ENCODE data around the gene FMNL1.

FMNL1 gene

DNA sequence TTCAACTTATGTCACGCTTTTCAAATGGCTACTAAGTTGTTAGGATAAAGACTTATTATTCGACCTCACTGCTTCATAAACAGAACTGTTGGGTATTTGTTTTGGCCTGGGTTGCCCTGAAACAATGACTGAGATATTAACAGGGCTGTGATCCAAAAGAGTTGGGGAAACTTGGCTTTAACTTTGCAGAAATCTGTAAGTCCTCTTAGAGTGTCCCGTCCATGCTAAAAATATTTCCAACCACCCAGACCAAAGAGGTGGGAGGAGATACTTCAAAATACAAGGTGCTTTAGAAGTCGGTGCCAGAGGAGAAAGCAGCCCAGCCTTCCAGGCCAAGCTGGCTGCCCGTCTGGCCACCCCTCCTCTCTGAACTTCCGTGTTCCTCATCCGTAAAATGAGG, 56.3 kb downstream of the FMNL1 start:
- DNase-seq (ENCODE audit: low read depth in 1 of 2, low spot score in 1 of 2) = no peak

DNA sequence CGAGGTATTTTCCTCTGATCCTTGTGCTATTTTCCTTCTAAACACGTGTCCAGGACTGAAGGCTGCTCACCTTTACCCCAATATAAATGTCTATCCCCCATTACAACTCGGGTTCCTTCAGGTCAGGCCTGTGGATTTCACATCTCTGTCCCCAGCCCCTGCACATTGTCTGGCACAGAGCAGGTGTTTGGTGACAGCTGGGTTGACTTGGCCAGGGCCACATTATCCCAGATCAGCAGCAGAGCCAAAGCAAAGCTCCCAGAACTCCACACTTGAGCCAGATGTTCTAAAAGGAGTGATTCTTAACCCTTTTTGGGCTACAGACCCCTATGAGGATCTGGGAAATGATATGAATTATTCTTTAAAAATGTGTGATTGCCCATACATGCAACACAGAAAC, 58.2 kb downstream of the FMNL1 start:
- no peak for DNase-seq (ENCODE audit: low read depth in 1 of 2, low spot score in 1 of 2)

DNA sequence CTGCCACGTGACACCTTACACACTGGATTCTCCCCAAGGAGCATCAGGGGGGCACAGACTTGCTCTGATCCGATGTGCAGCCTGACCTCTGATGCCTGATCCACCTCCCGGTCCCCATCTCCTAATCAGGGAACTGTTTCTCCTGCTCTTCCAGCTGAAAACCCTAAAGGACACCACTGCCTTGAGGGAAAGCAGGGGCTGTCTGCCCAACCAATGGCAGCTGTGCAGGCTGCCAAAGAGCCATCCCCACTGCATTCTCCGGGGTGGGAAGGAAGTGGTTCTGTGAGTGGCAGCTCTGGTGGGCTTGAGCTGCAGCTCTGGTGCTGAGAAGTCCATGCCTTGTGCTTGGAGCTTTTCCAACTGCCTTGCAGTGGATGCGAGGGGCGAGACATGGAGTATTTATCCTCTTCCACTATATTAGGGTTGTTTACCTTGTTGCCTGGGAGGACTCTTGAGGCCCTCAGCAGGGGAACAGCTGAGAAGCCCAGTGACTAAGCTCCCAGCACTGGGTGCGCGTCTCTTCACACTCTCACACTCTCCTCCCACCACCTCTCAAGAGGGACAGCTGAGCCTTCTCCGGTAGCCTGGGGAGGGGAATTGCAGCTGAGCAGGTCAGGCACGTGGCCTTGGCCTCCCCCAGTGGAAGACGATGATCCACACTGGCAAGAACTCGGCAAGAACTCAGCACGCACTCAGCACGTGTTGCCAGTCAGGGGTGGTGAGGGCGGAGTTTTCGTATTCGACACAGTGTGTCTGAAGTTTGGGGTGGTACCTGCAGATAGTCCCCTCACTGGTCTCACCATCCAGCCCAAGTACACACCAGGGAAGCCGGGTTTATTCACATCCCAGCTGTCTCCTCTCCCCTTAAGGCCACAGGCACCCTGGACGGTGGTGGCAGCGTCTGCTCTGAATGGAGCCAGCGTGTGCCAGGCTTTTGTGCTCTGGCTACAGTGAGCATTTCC, 61.3 kb downstream of the FMNL1 start:
- no peak for DNase-seq (ENCODE audit: low read depth in 1 of 2, low spot score in 1 of 2)

DNA sequence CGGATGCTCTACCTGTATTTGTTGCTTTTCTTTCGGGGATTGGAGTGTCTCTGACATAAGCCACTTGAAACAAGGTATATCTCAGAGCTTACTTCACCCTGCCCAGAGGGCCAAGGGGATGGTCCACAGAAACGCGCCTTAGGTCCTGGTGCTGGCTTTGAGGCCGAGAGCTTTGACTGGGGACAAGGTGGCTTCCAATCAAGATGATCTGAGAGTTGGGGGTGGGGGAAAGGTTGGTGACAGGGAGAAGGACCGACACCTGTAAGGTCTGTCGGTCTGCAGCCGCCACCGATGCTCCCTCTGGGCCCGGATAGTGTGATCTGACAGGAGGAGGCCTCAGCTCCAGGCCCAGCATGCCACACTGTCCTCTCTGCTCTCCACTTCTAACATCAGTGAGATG, 62.0 kb downstream of the FMNL1 start:
- DNase-seq (ENCODE audit: low read depth in 1 of 2, low spot score in 1 of 2) = no peak

DNA sequence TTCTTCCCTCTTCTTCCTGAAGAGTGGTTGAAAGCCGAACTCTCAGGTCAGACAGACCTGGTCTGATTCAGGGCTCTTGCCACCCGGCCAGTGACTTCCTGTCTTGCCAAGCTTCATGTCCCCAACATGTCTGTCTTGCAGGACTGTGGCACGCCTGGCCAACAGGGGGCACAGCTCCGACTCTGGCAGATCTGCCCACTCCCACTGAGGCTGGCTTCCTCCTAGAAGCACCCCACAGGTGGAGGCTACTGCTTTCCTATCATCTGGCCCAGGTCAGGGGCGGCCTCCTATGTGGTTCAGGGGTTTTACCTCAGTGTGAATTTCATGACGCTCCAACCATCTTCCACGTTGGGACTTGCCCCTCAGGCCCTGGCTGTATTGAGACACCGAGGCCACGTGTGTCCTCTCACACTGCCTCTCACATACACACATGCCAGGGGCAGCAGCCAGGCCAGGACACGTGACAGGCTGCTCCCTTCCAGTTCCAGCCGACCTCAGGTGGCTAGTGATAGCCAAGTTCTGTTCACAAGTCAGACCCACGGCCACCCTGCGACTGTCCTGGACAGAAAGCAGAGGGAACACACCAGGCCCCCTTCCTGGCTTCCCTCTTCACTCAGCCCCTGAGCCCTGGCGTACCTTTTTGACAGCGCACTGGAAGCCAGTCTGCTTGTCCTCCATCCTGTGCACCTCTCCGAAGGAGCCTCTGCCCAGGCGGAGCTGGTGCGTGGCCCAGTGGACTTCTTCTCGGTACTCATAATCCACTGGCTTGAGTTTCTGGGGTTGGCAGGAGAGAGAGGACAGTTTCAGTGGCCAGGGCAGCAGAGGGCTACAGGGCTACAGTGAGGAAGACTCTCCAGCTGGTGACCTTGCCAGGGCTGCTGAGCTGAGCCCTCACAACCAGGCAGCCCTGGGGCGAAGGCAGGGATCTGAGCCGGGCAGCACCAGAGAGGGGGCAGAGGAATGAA, 62.8 kb downstream of the FMNL1 start:
- peak in 1 of 2 donors; percentile 20 for DNase-seq (ENCODE audit: low read depth in 1 of 2, low spot score in 1 of 2)

DNA sequence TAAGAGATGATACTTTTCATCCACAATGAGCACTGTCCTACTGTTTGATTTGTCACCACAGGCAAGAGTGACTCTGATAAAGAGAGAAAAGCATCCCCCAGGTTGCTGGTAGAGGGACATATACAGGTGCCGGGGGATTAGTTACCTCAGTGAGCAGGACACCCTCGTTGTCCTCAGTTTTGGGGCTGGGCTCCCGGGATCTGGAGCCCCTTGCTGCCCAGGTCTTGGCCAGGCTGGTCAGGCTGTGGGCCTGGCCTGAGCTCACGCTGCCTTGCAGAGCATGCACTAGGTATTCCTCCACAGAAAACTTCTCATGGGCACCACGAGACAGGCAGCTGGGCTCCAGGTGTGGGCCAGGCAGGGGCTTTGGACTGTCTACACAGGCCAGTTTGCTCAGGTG, 64.6 kb downstream of the FMNL1 start:
- no peak for DNase-seq (ENCODE audit: low read depth in 1 of 2, low spot score in 1 of 2)

DNA sequence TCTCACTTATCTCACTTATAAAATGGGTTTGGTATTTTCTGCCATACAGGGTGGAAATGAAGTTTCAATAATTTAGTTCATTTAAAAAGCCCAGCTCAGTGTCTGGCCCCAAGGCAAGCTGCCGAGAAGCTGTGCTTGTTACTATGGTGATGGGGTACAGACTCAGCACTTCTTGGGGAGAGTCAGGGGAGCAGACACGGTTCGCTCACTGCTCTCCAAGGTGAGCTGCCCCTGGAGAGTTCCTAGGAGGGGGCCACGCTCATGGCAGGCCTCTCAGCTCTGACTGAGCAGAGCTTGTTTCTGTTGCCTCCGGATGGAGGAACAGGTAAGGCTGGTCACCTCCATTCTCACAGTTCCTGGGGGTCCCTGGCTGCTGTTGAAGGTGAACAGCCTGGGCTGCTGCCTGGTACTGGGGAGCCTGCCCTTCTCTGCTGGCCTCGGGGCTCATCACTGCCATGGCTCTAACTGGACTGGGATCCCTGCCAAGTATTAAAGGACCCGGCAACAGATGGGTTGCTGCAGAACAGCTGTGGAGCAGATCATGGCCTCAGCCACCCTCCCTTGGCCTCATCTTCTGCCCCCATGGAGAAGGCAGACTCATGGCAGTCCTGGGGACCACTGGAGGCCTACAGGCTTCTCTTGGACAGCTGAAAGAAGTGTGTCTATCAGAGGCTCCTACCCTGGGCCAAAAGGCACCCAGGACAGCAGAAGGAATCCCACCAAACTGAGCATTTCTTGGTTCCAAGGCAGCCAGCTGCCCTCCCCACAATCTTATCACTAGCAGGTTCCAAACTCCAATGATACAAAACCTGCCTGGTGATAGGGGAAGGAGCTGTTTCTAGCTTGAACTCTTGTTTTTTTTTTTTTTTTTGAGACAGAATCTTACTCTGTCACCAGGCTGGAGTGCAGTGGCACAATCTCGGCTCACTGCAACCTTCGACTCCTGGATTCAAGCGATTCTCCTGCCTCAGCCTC, 66.1 kb downstream of the FMNL1 start:
- DNase-seq (ENCODE audit: low read depth in 1 of 2, low spot score in 1 of 2) = no peak

DNA sequence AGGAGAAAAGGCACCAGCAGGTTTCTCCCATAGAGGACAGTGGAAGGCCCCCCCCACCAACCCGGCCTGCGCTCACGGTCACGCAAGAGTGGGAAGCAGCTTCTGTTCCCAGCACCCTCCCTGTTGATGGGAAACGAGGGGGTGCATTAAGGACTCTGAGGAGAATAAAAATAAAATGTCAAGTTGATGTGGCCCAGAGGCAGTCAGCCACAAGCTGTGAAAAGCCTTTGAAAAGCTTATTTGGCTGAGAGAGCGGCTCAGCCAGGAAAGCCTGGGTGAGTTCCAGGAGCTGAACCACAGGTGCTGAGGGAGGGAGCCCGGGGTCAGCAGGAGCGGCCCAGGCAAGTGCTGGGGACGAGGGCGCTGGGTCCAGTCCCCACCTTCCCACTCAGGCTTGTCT, 67.1 kb downstream of the FMNL1 start:
- DNase-seq (ENCODE audit: low read depth in 1 of 2, low spot score in 1 of 2) = no peak

DNA sequence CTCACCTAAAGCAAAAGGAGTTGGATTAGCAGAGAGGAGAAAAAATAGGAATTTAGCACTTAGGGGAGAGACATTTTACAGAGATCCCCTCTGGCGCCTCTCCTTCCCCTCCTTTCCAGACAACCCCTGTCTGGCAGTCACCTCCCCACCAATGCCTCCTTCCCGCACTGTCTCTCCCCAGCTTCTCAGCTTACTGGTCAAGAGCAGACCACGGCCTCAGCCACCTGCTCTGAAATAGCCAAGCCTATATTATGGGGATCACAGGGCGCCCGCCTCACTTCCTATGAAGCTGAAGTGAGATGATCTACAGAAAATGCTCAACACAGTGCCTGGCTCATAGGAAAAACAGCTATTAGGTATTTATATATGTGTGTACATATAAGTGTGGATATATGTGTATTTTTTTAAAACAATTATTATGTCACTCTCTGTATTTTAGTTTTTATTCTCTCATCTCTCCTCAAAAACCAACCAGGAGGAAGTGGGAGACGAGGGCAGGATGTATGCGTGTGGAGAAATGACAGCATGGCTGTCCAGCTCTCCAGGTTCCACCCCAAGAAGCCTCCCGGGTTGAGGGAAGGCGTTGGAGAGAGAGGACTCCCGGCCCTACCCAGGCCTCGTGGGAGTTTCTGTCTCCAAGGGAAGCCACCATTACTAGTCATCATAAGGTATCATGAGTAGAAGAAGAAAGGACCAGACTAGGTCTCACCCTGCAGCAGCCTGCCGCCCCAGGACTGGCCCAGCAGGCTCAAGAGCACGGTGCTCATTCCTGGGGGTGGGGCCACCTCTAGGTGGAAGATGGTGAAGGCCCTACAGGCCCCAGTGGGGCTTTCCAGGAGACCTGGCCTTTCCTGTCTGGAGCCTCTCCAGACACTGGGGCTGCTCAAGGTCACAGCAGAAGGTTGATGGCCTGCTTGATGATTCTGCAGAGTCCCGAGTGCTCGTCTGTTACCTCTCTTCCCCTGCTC, 67.9 kb downstream of the FMNL1 start:
- no peak for DNase-seq (ENCODE audit: low read depth in 1 of 2, low spot score in 1 of 2)

DNA sequence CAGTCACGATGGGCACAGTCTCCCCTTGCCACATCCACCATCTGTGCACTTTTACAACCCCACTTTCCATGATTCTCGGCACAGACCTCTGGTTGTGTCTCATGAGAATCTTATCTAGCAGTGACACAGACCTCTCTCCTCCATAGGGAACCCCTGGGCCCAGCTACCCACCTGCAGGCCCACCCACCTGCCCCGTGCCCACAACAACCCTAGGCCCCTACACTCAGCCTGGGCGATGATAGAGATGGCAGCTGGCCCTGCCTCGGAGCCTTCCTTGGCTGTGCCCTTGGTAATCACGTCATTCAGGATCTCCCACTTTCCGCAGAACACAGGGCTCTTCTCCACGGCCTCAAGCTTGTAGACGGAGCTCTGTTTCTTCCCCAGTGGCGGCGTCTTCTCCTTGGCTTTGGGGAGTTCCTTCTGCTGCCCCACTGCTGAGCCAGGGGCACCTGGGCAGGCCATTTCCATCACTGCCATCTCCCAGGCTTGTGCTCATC, 68.6 kb downstream of the FMNL1 start:
- no peak for DNase-seq (ENCODE audit: low read depth in 1 of 2, low spot score in 1 of 2)

DNA sequence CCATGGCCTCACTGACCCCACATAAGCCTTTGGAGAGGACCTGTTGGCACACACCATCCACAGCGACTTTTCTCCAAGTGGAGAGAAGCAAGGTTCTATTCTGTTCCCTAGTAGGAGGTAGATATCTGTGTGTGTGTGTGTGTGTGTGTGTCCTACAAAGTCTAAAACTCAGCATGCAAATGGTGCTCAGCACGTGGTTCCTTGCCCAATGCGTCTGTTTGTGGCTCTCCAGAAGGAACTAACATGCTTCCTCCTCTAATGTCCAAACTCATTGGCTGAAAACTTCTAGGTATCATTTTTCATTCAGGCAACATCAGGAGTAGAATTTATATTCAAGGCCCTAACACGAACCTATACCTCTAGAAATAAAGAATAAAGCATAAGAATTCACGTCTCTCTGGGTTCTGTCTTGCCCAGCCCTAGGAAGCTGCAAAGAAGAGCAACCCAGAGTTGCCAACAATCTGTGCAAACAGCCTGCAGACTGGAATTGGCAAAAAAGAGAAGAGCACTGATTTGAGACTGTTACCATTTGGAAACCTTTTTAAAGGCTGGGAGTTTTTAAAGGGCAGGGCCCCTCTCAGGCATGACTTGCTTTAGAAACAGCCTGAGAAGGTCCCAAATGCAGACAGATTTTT, 69.6 kb downstream of the FMNL1 start:
- DNase-seq (ENCODE audit: low read depth in 1 of 2, low spot score in 1 of 2) = no peak

DNA sequence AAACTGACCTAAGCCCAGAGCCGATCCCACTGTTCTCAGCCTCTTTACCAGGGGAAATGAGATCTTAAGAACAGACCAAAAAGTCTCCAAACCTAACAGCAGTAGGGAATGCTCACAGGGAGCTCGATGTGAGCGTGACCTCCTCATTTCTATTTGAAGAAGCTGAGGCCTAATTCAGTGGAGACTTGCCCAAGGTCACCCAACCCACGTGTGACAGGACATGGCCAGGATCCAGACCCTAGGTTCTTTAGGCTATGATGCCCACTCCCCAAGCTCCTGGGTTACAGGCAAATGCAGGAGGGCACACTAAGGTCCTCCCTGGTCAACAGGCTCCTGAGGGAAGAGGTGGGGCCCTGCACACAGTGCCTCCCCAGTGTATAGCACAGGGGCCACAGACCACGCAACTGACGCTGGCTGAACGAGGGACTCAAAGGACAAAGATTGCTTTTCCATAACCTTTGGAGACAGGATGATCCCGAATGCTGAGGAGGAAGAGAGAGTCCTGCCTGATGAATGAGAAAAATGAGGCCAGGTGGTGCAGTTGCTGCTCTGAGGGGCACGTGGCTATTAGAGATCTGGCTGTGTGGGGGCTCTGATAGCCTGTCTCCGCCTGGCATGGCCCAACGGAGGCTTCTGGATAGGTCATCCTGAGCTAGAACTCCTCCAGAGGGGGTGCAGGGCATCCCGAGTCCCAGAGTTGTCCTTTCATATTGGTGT, 71.2 kb downstream of the FMNL1 start:
- DNase-seq (ENCODE audit: low read depth in 1 of 2, low spot score in 1 of 2) = no peak

DNA sequence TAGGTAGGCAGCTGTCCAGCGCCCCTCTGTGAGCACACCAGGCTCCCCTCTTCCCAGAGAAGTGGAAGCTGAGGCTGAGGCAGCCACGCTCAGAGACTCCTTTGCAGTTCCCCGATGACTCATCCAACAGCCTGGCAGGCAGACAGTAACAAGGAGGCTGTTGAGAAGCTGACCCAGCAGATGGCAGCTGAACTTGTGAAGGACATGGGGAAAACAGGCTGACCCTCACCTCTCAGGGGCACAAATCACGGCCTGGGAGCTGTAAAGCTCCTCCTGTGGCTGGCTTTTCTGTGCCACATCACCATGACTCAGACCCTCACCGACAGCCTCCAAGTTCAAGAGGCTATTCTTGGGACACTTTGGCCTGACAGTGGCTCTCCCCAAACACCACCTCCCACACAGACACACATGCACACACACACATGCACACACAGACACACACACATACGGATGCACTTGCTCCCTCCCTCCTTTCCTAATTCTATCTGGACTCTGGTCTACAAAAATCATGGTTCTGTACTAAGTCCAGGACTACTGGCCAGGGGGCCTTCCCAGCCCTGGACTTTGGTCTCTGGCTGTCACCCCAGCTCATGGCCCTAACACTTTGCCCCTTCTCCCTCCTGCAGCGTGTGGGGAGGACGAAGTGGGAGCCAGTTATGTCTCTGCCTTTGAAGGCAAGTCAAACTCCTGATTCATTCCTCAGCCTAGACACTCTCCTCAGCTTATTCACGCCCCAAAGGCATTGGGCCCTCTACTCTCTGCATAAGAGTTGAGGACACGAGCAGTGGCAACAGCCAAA, 71.9 kb downstream of the FMNL1 start:
- DNase-seq (ENCODE audit: low read depth in 1 of 2, low spot score in 1 of 2) = no peak

DNA sequence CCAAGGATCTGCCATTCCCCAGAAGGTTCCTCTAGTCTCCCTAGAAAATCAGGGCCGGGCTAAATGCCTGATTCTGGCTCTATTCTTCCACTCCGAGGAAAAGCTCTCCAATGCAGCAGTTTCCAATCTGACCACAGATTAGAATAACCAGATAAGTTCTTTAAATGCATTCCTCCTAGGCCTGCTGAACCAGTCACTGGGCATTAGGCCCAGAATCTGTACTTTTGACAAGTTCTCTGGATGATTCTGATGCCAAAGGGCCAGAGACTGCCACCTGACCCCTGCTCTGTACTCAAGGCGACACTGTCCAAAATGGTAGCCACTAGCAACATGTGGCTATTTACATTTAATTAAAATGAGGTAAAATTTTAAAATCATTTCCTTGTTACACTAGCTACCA, 72.8 kb downstream of the FMNL1 start:
- no peak for DNase-seq (ENCODE audit: low read depth in 1 of 2, low spot score in 1 of 2)

DNA sequence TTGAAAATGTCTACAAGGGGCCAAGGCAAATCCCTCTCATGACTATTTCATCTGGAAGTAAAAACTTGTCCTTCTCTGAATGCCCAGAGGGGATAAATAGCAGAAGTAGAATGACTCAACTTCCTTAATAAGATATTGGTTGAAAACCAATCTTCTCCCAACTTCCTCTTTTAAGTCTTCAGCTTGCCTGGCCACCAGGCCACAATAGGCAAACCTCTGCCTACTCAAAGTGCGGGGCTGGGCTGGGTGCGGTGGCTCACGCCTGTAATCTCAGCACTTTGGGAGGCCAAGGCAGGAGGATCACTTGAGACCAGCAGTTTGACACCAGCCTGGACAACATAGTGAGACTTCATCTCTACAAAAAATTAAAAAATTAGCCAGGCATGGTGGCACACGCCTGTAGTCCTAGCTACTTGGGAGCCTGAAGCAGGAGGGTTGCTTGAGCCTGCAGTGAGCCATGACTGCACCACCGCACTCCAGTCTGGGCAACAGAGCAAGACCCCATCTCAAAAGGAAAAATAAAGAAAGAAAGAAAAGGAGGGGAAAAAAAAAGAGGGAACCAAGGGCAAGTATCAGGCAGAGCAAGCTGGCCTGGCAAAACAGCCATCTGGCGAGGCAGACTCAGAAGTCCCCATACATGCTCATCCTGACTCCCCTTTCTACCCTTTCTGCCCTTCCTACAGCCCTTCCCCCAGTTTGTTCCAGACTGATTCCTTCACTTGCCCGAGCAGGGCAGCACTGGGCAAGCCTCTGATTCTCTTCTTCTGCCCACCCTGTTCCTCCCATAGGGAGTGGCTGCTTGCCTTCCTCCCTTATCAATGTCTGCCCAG, 74.5 kb downstream of the FMNL1 start:
- DNase-seq (ENCODE audit: low read depth in 1 of 2, low spot score in 1 of 2) = no peak

DNA sequence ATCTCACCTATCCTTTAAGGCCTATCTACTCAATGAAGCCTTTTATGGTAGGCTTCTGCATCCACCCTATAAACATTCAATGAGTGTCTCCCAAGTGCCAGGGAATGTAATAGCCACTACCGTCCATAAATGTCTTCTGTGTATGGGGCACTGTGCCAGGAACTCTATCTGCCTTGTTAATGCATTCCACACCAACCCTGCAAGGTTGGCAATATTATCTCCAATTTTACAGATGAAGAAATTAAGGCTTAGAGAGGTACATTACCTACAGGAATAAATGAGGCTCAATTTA, 75.1 kb downstream of the FMNL1 start:
- DNase-seq (ENCODE audit: low read depth in 1 of 2, low spot score in 1 of 2) = no peak
